Measurements from ENCODE around the gene HLA-DRA.
A peak's percentile ranks its signal among the peaks of the same experiment; 100 is the strongest.
"Not testable (repeated sequence)": the region's sequence is repeated elsewhere in the genome, so short reads cannot be mapped to it uniquely, and the experiment has no call there.

Gene HLA-DRA

DNA sequence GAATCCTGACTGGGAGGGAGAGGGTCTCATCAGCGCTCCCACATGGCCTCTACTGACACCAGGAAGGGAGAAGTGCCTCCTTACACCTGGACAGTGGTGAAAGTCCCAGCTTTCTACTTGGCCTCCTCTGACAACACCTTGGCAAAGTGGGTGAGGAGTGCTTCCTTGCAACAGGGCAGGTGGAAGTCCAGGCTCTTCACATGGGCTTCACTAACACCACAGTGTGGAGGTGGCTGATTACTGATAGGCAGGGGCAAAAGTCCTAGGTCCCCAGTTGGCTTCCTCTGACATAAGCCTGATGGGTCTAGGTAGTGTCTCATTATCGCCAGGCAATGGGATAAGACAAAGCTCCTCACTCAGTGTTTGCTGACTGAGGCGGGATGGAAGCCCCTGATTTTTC lies 9.5 kb upstream of the HLA-DRA start:
- no peak for DNase-seq (ENCODE audit: extremely low read depth in 1 of 2, low read depth in 1 of 2)

DNA sequence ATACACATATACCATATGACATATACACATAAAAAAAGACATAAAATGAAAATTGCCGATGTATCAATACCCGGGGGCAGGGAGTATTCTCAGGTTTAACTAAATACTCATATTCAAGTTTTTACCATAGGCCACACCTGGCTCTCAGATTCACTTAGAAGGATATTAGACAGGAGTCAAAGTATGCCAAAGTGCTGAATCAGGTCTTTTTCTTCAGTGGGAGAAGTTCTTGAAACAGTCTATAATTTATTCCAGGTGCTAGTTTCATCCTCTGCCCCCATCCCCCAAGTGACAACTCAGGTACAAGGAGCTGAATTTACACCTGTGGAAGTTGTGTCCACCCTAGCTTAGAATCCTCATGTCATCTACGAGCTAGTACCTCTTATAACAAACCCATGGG lies 8.5 kb upstream of the HLA-DRA start:
- DNase-seq (ENCODE audit: extremely low read depth in 1 of 2, low read depth in 1 of 2), result no peak

DNA sequence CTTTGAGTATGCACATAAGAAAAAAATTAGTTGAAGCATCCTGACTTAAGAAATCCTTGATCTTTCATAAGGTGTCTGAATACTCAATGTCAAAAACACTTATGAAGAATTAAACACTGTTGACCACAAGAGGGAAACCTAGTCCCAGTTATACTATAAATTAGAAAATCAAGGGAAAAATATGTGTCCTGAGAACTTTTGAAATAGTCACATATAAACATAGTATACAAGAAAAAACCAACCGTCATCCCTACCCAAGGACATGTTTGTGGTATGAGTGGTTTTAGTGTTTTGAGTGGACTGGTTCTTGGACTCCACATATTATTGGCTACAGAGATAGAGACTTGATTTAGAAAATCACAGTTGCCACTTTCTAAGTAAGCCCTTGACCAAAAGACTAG lies 7.6 kb upstream of the HLA-DRA start:
- DNase-seq (ENCODE audit: extremely low read depth in 1 of 2, low read depth in 1 of 2), result no peak

DNA sequence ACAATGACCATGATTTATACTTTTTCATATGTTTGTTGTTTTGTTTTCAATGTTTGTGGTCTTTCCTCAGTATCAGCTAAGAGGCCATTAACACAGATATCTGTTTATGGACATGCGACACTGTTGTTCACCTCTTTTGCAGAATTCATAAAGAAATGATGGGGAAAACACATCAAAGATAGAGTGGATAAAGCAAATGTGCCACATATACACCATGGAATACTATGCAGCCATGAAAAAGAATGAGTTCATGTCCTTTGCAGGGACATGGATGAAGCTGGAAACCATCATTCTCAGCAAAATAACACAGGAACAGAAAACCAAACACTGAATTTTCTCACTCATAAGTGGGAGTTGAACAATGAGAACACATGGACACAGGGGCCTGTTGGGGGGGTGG lies 5.7 kb upstream of the HLA-DRA start:
- DNase-seq (ENCODE audit: extremely low read depth in 1 of 2, low read depth in 1 of 2), result not testable (repeated sequence)

DNA sequence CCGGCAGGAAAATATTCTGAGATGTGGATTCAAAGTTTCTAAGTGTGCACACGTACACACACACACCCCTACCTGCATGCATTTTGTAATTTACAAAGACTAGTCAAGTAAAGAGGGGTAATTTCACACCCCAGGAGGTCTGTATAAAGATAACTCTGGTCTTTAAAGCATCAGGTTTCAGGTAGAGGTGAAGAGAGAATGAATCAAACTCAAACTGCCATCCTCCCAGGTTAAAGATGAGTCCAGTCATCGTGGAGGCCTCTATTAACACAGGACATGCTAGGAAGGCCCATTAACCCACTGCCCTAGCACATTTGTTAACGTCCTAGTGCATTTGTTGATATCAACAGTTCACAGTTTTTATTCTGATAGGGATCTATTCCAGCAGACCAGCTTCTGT lies 3.5 kb upstream of the HLA-DRA start:
- DNase-seq (ENCODE audit: extremely low read depth in 1 of 2, low read depth in 1 of 2), result no peak

DNA sequence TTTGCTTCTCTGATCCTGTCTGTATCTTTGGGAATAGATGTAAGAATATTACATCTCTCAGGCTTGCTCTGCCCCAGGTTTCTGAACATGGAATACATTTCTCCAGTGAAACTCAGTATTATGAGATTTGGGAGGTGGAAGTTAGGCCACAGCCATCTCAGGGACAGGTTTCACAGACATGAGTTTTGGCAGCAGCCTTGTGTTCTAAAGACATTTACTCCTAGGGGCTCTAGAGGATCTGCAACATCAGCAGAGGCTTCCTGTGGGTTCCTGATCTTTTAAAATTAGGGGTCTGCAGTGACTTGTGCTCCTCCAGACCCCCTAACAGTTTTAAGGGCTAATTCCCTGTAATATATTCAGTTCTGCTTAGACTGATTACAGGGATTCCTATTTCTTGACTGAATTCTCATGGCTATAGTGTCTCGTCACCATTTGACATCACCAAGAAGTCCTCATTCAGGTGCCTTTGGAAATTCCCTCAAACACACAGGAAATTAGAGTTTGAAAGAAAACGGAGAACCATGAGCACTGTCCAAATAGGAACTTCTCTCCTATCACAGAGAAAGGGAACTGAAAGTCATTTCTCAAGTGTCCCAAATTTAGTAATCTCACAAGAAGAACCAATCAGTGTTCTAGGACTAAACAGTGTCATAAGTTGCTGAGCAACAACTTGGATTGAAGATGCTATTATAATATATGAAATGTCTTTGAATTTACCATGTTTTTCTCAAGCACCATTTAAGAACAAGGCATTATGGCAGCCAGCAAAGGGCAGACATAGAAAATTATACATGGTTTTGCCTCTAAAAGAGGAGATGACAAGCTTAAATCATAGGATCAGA lies 2.5 kb upstream of the HLA-DRA start:
- DNase-seq (ENCODE audit: extremely low read depth in 1 of 2, low read depth in 1 of 2), result no peak

DNA sequence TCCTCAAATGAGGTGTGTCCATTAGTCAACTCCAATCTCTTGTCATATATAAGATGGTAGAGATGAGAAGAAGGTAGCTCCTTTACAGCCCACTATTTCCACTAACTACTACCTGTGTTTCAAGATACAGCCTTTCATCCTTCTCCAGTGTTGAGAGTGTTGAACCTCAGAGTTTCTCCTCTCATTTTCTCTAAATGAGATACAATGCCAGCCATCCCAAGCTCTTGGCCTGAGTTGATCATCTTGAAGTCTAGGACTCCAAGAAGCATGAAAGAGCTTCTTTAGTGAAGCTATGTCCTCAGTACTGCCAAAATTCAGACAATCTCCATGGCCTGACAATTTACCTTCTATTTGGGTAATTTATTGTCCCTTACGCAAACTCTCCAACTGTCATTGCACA lies 548 bp upstream of the HLA-DRA start:
- no peak for DNase-seq (ENCODE audit: extremely low read depth in 1 of 2, low read depth in 1 of 2)

DNA sequence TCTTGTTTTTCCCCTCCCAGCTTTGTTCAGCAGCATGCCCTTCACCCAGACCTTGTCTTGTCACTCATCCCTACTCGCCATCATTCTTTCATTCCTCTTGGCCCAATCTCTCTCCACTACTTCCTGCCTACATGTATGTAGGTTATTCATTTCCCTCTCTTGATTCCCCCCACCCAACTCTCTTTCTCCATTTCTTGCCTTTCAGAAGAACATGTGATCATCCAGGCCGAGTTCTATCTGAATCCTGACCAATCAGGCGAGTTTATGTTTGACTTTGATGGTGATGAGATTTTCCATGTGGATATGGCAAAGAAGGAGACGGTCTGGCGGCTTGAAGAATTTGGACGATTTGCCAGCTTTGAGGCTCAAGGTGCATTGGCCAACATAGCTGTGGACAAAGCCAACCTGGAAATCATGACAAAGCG lies 2.6 kb downstream of the HLA-DRA start:
- no peak for DNase-seq (ENCODE audit: extremely low read depth in 1 of 2, low read depth in 1 of 2)

DNA sequence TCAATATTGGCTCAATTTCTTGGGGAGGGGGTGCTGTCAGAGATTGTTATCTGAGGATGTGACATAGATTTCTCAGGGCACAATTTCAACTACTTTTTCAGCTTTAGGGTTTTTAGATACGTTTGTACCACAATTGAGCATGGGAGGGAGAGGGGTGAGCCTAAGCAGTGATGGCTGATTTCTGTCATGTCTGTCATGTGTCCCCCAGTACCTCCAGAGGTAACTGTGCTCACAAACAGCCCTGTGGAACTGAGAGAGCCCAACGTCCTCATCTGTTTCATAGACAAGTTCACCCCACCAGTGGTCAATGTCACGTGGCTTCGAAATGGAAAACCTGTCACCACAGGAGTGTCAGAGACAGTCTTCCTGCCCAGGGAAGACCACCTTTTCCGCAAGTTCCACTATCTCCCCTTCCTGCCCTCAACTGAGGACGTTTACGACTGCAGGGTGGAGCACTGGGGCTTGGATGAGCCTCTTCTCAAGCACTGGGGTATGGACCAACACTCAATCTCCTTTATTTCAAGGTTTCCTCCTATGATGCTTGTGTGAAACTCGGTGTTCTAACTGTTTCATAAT lies 3.4 kb downstream of the HLA-DRA start:
- DNase-seq (ENCODE audit: extremely low read depth in 1 of 2, low read depth in 1 of 2), result no peak

DNA sequence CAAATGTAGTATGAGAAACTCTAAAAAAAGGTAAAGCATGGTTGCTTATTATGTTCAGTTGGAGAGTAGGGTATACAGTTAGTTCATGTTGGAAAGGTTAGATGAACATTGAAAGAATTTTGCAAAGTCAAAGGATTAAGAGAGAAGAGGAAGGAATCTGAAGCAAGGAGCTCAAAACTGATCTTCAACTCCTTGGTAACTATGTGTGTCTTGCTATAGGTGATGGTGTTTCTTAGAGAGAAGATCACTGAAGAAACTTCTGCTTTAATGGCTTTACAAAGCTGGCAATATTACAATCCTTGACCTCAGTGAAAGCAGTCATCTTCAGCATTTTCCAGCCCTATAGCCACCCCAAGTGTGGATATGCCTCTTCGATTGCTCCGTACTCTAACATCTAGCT lies 4.7 kb downstream of the HLA-DRA start:
- no peak for DNase-seq (ENCODE audit: extremely low read depth in 1 of 2, low read depth in 1 of 2)

DNA sequence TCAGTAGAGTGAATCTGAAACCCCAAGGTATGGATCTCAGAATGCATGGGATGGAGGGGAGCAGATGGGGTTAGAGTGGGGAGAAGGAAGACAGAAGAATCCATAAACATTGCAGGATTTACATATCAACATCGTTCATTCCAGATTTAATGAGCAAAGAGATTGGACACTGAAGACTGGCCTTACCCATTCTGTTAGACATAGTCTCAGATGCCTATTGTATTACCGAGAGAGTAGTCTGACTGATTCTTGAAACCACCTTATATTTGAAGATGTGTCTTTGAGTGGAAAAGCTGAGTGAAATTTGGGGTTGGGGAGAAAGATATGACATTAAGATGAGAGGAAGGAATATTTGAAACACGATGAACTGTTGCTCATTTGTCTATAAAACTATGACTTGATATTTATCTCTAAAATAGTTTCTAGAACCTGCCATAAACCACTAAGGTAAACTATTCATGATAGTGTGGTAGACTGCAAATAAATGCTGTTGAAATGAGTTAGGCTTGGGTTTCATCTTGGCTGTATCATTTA lies 5.7 kb downstream of the HLA-DRA start:
- DNase-seq (ENCODE audit: extremely low read depth in 1 of 2, low read depth in 1 of 2), result no peak

DNA sequence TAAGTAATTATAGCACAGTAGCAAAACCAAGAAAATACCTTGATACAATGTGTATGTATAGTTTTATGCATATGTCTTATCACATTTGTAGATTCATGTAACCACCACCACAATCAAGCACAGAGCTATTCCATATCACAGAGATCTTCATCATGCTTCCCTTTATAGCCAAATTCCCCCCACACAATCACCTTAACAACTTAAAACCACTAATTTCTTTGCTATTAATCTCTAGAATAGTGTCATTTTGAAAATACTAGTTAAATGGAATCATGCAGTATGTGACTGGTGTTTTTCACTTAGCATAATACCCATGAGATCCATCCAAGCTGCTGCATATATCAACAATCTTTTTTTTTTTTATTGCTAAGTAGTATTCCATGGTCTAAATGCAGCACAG lies 8.2 kb downstream of the HLA-DRA start:
- DNase-seq (ENCODE audit: extremely low read depth in 1 of 2, low read depth in 1 of 2), result no peak

DNA sequence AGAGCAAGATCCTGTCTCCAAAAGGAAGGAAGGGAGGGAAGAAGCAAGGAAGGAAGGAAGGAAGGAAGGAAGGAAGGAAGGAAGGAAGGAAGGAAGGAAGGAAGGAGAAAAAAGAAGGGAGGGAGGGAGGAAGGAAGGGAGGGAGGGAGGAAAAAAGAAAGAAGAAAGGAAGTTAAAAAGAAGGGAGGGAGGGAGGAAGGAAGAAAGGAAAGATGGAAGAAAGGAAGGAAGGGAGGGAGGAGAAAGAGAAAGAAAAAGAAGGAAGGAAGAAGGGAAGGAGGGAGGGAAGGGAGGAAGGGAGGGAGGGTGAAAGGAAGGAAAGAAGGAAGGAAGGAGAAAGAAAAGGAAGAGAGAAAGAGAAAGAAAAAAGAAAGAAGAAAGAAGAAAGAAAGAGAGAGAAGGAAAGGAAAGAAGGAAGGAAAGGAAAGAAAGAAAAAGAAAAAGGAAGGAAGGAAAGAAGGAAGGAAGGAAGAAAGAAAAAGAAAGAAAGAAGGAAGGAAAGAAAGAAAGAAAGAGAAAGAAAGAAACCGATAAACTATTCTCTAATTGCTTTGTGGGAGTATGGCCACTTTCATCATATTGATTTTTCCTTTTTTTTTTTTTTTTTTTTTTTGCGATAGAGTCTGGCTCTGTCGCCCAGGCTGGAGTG lies 9.5 kb downstream of the HLA-DRA start:
- no peak for DNase-seq (ENCODE audit: extremely low read depth in 1 of 2, low read depth in 1 of 2)

DNA sequence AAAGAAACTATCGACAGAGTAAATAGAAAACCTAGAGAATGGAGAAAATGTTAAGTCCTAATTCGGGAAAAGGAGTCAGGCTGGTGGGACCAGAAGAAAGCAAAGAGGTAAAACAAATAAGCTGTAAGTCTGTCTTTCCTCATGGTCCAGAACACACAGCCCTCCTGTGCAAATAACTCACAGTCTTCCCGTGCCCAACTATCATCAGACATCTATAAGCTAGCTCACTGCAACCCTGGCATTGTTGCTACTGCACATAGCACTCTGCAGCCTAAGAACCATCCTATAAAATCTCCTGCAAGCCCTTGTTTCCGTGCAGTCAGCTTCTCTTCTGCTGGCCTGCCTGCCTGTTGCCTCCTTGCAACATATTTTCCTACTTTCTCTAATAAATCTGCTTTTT lies 17.4 kb downstream of the HLA-DRA start:
- no peak for DNase-seq (ENCODE audit: extremely low read depth in 1 of 2, low read depth in 1 of 2)

DNA sequence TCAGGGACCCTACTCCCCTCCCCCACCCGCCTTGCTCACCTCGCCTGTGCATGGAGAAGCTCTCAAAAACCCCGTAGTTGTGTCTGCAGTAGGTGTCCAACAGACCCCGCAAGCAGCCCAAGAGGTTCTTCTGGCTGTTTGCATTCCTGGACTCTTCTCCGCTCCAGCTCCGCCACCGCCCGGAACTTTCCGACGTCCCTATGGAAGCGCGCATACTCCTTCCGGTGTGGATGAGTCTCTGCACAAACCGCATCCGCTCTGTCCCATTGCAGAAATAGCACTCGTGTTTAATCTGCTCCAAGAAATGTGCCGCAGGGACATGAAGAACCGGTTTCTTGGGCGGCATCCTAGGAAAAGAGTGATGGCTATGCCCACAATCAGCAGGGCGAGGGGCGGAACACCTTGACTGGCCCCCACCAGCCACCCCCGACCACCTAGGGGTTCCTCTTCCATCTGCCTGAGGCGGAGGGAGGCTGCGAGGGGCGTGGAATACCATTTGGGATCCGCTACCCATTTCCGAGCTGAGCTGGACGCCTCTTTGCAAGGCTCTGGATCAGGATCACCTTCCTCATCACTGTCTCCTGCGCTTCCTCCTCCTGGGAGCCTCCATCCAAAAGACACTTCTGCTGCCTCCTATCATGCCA lies 20.2 kb downstream of the HLA-DRA start:
- no peak for DNase-seq (ENCODE audit: extremely low read depth in 1 of 2, low read depth in 1 of 2)

DNA sequence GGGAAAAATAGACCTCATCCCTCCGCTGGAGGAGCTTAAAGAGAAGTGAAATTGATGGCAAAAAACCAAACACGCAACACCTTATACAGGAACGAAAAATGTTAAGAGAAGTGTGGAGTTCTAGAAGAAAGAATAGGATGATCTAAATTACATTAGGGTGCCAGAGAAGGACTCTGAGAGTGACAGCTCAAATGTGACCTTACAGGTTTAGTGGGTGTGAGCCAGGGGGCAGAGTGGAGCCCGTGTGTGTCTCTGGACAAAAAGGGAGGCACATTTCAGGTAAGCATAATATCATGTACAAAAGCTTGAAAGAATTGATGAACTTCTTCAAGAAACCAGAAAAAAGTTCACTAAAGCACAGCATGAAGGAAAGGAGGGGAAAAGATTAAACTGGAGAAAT lies 20.8 kb downstream of the HLA-DRA start:
- no peak for DNase-seq (ENCODE audit: extremely low read depth in 1 of 2, low read depth in 1 of 2)

DNA sequence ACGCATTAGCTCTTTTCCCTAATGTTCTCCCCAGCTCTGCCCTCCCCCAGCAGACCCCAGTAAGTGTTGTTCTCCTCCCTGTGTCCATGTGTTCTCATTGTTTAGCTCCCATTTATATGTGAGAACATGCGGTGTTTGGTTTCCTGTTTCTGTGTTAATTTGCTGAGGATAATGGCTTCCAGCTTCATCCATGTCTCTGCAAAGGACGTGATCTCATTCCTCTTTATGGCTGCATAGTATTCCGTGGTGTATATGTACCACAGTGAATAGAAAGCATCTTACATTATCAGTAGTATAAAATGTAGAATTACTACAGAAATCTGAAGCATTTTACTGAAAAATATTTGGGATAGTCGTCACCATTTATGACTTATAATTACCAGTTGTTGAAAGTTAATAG lies 21.8 kb downstream of the HLA-DRA start:
- DNase-seq (ENCODE audit: extremely low read depth in 1 of 2, low read depth in 1 of 2), result no peak

DNA sequence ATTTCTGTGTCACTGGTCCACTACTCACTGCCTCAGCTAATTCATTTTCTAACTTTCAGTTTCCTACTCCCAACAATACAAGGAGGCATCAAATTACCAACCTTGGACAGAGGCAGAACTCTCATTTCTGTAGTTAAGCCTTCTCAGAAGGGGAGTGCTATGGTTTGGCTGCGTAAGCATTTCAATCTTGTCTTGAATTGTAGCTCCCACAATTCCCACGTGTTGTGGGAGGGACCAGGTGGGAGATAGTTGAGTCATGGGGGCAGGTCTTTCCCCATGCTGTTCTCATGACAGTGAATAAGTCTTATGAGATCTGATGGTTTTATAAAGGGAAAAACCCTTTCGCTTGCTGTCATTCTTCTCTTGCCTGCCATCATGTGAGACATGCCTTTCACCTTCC lies 22.9 kb downstream of the HLA-DRA start:
- peak; percentile 22 to 74 for DNase-seq (ENCODE audit: extremely low read depth in 1 of 2, low read depth in 1 of 2)

DNA sequence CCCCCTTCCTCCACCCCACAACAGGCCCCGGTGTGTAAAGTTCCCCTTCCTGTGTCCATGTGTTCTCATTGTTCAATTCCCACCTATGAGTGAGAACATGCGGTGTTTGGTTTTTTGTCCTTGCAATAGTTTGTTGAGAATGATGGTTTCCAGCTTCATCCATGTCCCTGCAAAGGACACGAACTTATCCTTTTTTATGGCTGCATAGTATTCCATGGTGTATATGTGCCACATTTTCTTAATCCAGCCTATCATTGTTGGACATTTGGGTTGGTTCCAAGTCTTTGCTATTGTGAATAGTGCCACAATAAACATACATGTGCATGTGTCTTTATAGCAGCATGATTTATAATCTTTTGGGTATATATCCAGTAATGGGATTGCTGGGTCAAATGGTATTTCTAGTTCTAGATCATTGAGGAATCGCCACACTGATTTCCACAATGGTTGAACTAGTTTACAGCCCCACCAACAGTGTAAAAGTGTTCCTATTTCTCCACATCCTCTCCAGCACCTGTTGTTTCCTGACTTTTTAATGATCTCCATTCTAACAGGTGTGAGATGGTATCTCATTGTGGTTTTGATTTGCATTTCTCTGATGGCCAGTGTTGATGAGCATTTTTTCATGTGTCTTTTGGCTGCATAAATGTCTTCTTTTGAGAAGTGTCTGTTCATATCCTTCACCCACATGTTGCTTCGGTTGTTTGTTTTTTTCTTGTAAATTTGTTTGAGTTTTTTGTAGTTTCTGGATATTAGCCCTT lies 28.2 kb downstream of the HLA-DRA start:
- not testable (repeated sequence) for DNase-seq (ENCODE audit: extremely low read depth in 1 of 2, low read depth in 1 of 2)

DNA sequence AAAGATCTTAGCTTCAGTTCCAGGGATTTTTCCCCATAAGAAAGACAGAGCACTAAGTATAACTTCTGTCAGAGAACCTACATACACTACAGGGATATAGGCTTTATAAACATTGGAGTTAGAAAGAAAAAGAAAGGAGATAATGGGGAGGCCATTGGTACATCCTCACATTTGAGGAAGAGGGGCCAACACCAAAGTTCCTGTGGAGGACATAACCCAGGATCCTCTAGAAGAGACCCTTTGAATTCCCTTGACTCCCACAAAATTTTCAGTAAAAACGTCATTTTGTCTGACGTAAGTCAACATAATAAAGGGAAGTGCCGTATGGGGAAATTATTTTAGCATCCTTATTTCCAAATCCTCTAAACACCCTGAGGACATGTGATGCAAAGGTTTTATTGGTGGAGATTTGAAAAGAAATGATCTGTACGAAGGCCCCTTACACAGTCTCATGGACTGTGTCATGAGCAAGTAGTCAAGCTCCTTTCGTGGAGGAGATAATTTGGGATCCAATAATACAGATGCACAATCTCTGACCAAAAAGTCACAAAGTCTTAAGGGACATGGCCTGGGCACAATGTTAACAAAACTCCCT lies 33.2 kb downstream of the HLA-DRA start:
- DNase-seq (ENCODE audit: extremely low read depth in 1 of 2, low read depth in 1 of 2), result no peak
